Stimulated activated CD4-positive, alpha-beta T cell treated with anti-CD3 and anti-CD28 coated beads, TNF-alpha, amount 100 ng/mL, for 1 hour (primary cell): ENCODE results near the gene KIAA0232.
"Not testable (repeated sequence)": the region's sequence is repeated elsewhere in the genome, so short reads cannot be mapped to it uniquely, and the experiment has no call there.

ENCODE experiments used
- DNase-seq, 3 donors: peaks; one replicate each; pipeline ENCODE4 v3.0.0-alpha.2; 2020; ENCODE audit warnings: low read depth in 3 of 3, low spot score in 1 of 3

The KIAA0232 gene

GRCh38 chr4:6894528-6895498, 112.3 kb downstream of the KIAA0232 start:
- DNase-seq = no peak

- no peak for DNase-seq
These were observed 113.5 kb downstream of the KIAA0232 start for GRCh38 chr4:6896035-6896434.

GRCh38 chr4:6898763-6899162, 116.2 kb downstream of the KIAA0232 start:
- no peak for DNase-seq

DNA sequence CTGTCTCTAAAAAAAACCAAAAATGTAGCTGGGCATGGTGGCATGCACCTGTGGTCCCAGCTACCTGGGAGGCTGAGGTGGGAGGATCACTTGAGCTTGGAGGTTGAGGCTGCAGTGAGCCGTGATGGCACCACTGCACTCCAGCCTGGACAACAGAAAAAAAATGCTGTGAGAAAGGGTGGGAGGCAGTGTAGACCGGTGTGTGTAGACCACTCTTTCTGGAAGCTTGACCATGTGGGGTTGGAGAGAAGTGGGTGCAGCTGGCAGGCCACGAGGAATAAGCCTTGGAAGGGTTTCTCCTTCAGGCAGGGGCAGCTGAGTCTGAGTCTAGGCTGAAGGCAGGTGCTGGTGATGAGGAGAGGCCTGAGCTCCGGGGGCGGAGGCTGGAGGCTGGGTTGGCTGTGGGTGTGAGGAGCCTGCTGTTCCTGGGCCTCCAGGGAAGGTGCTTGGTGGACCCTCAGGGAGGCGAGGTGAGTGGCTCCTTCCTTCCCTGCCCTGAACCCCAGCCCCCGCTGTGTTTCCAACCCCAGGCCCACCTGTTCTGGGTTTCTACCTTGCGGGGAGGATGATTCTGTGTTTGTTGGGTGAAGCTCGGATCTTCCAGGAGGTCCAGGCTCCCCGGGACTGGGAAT, 117.8 kb downstream of the KIAA0232 start:
- DNase-seq = no peak

GRCh38 chr4:6900956-6901355, 118.4 kb downstream of the KIAA0232 start:
- no peak for DNase-seq

- no peak for DNase-seq
These were observed 119.3 kb downstream of the KIAA0232 start for GRCh38 chr4:6901669-6902317.

DNA sequence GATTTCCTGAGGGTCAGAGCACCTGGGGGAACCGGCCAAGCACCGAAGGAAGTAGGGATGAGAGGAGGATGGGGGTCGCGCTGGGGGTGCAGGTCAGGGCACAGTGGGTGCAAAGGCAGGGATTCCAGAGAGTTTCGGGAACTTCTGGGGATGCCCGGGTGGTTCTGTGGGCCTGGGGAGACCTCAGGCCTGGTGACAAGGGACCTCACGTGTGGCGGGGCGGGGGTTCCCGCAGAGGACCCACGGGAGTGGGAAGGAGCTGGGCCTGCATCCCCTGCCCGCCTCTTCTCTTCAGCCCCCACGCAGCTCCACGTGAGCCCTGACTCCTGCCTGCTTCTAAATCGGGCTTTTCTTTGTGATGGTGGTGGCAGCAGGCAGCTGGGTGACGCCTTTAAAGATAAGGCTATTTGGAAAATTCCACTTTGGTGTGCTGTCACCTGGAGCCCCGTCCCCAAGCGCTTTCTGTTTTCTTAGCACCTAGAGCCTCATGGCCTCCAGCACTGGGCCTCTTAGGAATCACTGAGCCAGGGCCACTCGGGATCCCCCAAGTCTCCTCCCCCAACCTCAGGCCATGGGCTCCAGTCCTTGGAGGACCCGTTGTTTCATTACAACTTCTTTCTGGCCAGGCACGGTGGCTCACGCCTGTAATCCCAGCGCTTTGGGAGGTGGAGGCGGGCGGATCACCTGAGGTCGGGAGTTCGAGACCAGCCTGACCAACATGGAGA, 120.0 kb downstream of the KIAA0232 start:
- no peak for DNase-seq

GRCh38 chr4:6905516-6906445, 123.3 kb downstream of the KIAA0232 start:
- DNase-seq = no peak

GRCh38 chr4:6906486-6906885, 124.0 kb downstream of the KIAA0232 start:
- not testable (repeated sequence) for DNase-seq

GRCh38 chr4:6907658-6908191, 125.2 kb downstream of the KIAA0232 start:
- DNase-seq = no peak

DNA sequence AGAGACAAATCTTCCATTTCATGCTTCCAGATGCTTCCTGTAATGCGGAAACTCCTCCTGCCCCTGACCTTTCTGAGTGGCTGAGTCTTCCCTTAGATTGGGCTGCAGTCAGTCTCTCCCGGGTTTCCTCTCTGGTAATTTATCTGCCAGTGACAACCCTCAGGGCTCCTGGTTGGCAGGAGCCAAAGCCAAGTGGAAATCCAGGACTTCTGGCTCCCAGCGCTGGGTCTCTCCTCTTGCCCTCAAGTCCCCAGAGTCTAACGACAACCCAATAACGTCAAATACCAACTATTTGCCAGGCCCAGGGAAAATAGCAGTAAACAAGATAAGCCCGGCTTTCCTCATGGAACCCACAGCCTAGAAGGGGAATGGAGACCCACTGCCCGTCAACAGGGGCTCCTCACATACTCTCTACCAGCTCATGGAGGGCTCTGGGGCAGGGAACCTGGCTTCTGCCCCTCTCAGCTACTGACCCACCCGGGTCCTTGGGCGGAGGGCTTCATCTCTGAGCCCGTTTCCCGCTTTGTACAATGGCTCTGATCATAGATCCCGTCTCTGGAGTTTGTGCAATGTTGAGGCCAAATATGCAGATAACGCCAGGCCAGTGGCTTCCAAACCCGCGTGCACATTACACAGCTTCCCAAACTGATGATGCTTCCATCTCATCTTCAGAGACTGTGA, 126.0 kb downstream of the KIAA0232 start:
- no peak for DNase-seq

- DNase-seq = peak; percentile 70 to 84 (median 76)
These were observed 126.8 kb downstream of the KIAA0232 start, which contains the start of gene TBC1D14 for GRCh38 chr4:6909113-6909969. TBC1D14 (plus strand) TSS chr4:6909826; CDS start chr4:6923390, 13,564 bp downstream.

GRCh38 chr4:6909970-6910339, 127.4 kb downstream of the KIAA0232 start:
- DNase-seq = peak in 1 of 3 donors; percentile 25

DNA sequence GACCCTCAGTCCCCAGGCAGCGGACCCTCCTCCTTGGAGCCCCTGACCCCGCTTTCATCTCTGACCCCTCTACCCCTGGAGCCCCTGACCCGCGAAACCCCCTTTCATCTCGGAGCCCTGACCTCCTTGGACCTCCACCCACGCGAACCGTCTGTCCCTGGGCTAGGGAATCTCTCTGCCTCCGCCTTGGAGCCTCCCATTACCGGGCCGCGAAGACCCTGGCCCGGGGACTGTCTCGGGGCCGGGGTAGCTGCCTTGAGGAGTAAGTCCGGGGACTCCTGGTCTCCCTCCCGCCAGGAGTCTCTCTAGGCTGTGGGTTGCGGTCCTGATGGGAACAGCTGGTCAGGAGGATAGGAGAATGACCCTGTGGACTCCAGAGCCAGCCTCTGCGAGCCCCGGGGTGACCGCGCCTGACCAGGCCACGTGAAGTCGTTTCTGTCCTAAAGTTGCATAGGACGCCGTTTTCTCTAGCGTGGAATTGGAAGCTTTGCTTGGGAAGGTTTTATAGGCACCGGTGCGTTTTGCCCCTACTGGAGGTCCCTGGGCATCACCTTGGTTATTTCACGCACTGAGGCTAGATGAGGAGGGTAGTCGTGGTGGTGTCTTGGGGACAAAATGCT, 127.9 kb downstream of the KIAA0232 start:
- DNase-seq = no peak

GRCh38 chr4:6910960-6911874, 128.7 kb downstream of the KIAA0232 start:
- no peak for DNase-seq

GRCh38 chr4:6911917-6912316, 129.4 kb downstream of the KIAA0232 start:
- DNase-seq = not testable (repeated sequence)

GRCh38 chr4:6912441-6912840, 129.9 kb downstream of the KIAA0232 start:
- DNase-seq = no peak
